ENCODE results near the gene SPSB1.
A peak's percentile ranks its signal among the peaks of the same experiment; 100 is the strongest.

SPSB1 gene

DNA sequence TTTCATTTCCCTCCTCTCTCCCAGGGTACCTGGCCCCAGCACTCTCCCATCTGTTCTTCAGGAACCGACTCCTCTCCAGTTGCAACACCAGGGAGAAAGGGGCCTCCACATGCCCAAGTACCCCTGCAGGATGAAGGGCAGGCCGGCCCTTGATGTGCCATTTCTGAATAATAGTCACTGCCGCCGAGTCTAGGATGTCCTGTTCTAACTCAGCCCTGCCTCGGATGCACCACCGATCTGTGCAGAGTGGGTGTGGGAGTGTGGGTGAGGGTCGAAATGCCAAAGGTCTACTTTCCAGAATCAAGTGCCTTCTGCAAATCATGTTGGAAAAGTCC, 25.4 kb upstream of the SPSB1 start:
- peak in 1 of 3 experiments; percentile 15 for TF ChIP-seq CTCF (IDR thresholded peaks at IDR 0.05; ENCODE audit: unreplicated experiment in 3 of 3)
- H3K4me1 Mint-ChIP-seq = peaks cover 22% of the 10 kb centered on the region

GRCh38 chr1:9267827-9268581, 24.7 kb upstream of the SPSB1 start:
- Mint-ChIP-seq H3K27ac (no peak overlapping the region), H3K27me3 (ENCODE audit: low read depth) (no peaks in the 10 kb centered on the region), H3K9me3 (no peaks in the 10 kb centered on the region), H3K4me1 (peaks cover 29% of the 10 kb centered on the region), H3K36me3 (ENCODE audit: low read depth) (peaks cover 14% of the 10 kb centered on the region), H3K4me3 (no peak overlapping the region)
- TF ChIP-seq CTCF (IDR thresholded peaks at IDR 0.05; ENCODE audit: unreplicated experiment in 3 of 3) = no peak

More for the DNA sequence above, 25.4 kb upstream of the SPSB1 start:
- H3K27ac Mint-ChIP-seq = no peak overlapping the region
- H3K36me3 Mint-ChIP-seq (ENCODE audit: low read depth) = peaks cover 14% of the 10 kb centered on the region
- no peaks in the 10 kb centered on the region for H3K9me3 Mint-ChIP-seq
- no peaks in the 10 kb centered on the region for H3K27me3 Mint-ChIP-seq (ENCODE audit: low read depth)
- no peak overlapping the region for H3K4me3 Mint-ChIP-seq

- no peak overlapping the region for H3K27ac Mint-ChIP-seq
- no peaks in the 10 kb centered on the region for H3K27me3 Mint-ChIP-seq (ENCODE audit: low read depth)
- peaks cover 29% of the 10 kb centered on the region for H3K4me1 Mint-ChIP-seq
- no peak for TF ChIP-seq CTCF (IDR thresholded peaks at IDR 0.05; ENCODE audit: unreplicated experiment in 3 of 3)
- no peaks in the 10 kb centered on the region for H3K9me3 Mint-ChIP-seq
- no peak overlapping the region for H3K4me3 Mint-ChIP-seq
- H3K36me3 Mint-ChIP-seq (ENCODE audit: low read depth) = peaks cover 14% of the 10 kb centered on the region
Measured at GRCh38 chr1:9269078-9269501, 23.6 kb upstream of the SPSB1 start.

- Mint-ChIP-seq H3K9me3 (no peaks in the 10 kb centered on the region), H3K36me3 (ENCODE audit: low read depth) (peaks cover 8% of the 10 kb centered on the region), H3K27me3 (ENCODE audit: low read depth) (no peaks in the 10 kb centered on the region), H3K4me1 (peaks cover 29% of the 10 kb centered on the region), H3K27ac (no peak overlapping the region), H3K4me3 (no peak overlapping the region)
- TF ChIP-seq CTCF (IDR thresholded peaks at IDR 0.05; ENCODE audit: unreplicated experiment in 3 of 3) = no peak
Measured at GRCh38 chr1:9269721-9270120, 23.0 kb upstream of the SPSB1 start.

GRCh38 chr1:9270290-9270883, 22.3 kb upstream of the SPSB1 start:
- H3K27ac Mint-ChIP-seq = peak overlapping the region in 1 of 3 experiments; percentile 43
- peaks cover 1% of the 10 kb centered on the region for H3K27me3 Mint-ChIP-seq (ENCODE audit: low read depth)
- H3K36me3 Mint-ChIP-seq (ENCODE audit: low read depth) = peaks cover 1% of the 10 kb centered on the region
- H3K4me1 Mint-ChIP-seq = peaks cover 36% of the 10 kb centered on the region
- TF ChIP-seq CTCF (IDR thresholded peaks at IDR 0.05; ENCODE audit: unreplicated experiment in 3 of 3) = no peak
- H3K9me3 Mint-ChIP-seq = no peaks in the 10 kb centered on the region
- H3K4me3 Mint-ChIP-seq = no peak overlapping the region

DNA sequence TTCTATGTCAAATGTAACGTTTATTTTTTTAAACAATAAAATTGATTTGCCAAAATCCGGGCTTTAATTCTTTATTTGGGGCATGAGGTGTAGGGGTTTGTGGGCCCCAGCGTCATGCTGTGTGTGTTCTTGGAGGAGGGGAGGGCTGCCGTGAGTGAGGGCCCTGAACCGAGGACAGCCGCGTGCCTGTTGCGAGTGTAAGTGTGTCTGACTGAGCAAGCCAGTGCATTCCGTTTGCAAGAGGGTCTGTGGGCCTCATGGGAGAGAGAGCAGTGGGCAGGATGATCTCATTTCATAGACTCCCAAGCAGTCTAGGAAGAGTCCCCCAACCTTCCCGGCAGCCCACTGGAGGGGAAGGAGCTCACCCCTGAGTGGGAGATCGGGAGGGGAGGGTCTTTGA, 21.4 kb upstream of the SPSB1 start:
- Mint-ChIP-seq H3K36me3 (ENCODE audit: low read depth) (no peaks in the 10 kb centered on the region), H3K9me3 (no peaks in the 10 kb centered on the region)

More for the DNA sequence above, 21.4 kb upstream of the SPSB1 start:
- no peak overlapping the region for H3K4me3 Mint-ChIP-seq
- peak overlapping the region; percentile 61 to 80 (median 76) for H3K27ac Mint-ChIP-seq
- H3K27me3 Mint-ChIP-seq (ENCODE audit: low read depth) = peaks cover 7% of the 10 kb centered on the region
- no peak for TF ChIP-seq CTCF (IDR thresholded peaks at IDR 0.05; ENCODE audit: unreplicated experiment in 3 of 3)
- H3K4me1 Mint-ChIP-seq = peaks cover 45% of the 10 kb centered on the region

Data from nephron (organoid).